ENCODE data around the gene TCTN2. TPM values are rescaled to one million over a fixed set of nuclear protein-coding genes. Genes with fewer than 3 reads are reported as not detected.

TCTN2 gene
- total RNA-seq, 1 donor = 18.5 TPM

- TF ChIP-seq CTCF (IDR thresholded peaks at IDR 0.05; ENCODE audit: insufficient read depth, low read length) = no peak
- no peak for DNase-seq (ENCODE audit: low read depth)
- no peak overlapping the region for H3K4me3 ChIP-seq (ENCODE audit: low read depth, low read length)
Observed at GRCh38 chr12:123744836-123745235, 73.9 kb downstream of the TCTN2 start.

- no peak for DNase-seq (ENCODE audit: low read depth)
Observed at GRCh38 chr12:123747309-123747708, 76.4 kb downstream of the TCTN2 start.

GRCh38 chr12:123748161-123748560, 77.2 kb downstream of the TCTN2 start:
- DNase-seq (ENCODE audit: low read depth) = no peak
- no peak for TF ChIP-seq CTCF (IDR thresholded peaks at IDR 0.05; ENCODE audit: insufficient read depth, low read length)

More at GRCh38 chr12:123747309-123747708, 76.4 kb downstream of the TCTN2 start:
- H3K4me3 ChIP-seq (ENCODE audit: low read depth, low read length) = no peak overlapping the region
- no peak for TF ChIP-seq CTCF (IDR thresholded peaks at IDR 0.05; ENCODE audit: insufficient read depth, low read length)

GRCh38 chr12:123748661-123749060, 77.7 kb downstream of the TCTN2 start:
- no peak for TF ChIP-seq CTCF (IDR thresholded peaks at IDR 0.05; ENCODE audit: insufficient read depth, low read length)
- no peak overlapping the region for H3K4me3 ChIP-seq (ENCODE audit: low read depth, low read length)
- DNase-seq (ENCODE audit: low read depth) = no peak

More at GRCh38 chr12:123748161-123748560, 77.2 kb downstream of the TCTN2 start:
- no peak overlapping the region for H3K4me3 ChIP-seq (ENCODE audit: low read depth, low read length)

GRCh38 chr12:123749355-123749754, 78.4 kb downstream of the TCTN2 start:
- no peak for TF ChIP-seq CTCF (IDR thresholded peaks at IDR 0.05; ENCODE audit: insufficient read depth, low read length)
- no peak for DNase-seq (ENCODE audit: low read depth)
- H3K4me3 ChIP-seq (ENCODE audit: low read depth, low read length) = no peak overlapping the region

- no peak overlapping the region for H3K4me3 ChIP-seq (ENCODE audit: low read depth, low read length)
- no peak for TF ChIP-seq CTCF (IDR thresholded peaks at IDR 0.05; ENCODE audit: insufficient read depth, low read length)
- DNase-seq (ENCODE audit: low read depth) = no peak
Observed at GRCh38 chr12:123750159-123750656, 79.3 kb downstream of the TCTN2 start.

- no peak for TF ChIP-seq CTCF (IDR thresholded peaks at IDR 0.05; ENCODE audit: insufficient read depth, low read length)
Observed at GRCh38 chr12:123752046-123752445, 81.1 kb downstream of the TCTN2 start.

More at GRCh38 chr12:123752046-123752445, 81.1 kb downstream of the TCTN2 start:
- no peak overlapping the region for H3K4me3 ChIP-seq (ENCODE audit: low read depth, low read length)
- no peak for DNase-seq (ENCODE audit: low read depth)

Measured in fibroblast of the aortic adventitia (primary cell).